ENCODE data around the gene SNCG.

SNCG gene

DNA sequence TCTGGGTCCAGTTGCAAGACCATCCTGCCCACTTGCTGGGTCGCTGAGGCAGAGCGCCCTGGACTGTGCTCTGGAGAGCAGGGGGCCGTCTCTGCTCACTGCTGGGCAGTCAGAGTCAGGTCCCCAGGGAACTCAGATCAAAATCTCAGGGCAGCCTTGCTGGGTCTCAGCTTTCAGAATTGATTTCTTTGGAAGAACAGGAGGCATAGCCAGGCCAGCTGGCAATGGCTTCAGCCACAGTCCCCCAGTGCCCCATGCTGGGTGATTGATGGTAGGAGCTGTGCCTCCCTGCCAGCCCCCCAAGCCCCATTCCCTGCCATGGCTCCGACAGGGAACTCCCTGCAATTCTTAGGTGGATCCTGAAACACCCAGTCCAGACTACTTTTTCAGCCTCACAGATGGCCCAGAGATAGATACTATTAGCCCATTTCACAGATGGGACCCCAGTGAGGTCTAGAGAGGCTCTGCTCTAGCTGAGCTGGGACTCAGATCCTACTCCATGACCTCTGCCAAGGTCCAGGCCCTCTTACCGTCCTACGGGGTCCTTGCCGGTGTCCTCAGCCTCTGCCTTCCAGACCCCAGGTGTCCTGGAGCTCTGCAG, 1.5 kb upstream of the SNCG start:
- TF ChIP-seq, protein P1, sequence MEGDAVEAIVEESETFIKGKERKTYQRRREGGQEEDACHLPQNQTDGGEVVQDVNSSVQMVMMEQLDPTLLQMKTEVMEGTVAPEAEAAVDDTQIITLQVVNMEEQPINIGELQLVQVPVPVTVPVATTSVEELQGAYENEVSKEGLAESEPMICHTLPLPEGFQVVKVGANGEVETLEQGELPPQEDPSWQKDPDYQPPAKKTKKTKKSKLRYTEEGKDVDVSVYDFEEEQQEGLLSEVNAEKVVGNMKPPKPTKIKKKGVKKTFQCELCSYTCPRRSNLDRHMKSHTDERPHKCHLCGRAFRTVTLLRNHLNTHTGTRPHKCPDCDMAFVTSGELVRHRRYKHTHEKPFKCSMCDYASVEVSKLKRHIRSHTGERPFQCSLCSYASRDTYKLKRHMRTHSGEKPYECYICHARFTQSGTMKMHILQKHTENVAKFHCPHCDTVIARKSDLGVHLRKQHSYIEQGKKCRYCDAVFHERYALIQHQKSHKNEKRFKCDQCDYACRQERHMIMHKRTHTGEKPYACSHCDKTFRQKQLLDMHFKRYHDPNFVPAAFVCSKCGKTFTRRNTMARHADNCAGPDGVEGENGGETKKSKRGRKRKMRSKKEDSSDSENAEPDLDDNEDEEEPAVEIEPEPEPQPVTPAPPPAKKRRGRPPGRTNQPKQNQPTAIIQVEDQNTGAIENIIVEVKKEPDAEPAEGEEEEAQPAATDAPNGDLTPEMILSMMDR (IDR thresholded peaks at IDR 0.05; ENCODE audit: low read depth, low read length, missing control alignments) = no peak
- DNase-seq (ENCODE audit: low read depth) = no peak
- in situ Hi-C loops (cut with HindIII; ENCODE audit: low sequenced_read_pairs) = no loop called here
- H3K4me3 ChIP-seq (ENCODE audit: low read depth, low read length) = no peak overlapping the region

DNA sequence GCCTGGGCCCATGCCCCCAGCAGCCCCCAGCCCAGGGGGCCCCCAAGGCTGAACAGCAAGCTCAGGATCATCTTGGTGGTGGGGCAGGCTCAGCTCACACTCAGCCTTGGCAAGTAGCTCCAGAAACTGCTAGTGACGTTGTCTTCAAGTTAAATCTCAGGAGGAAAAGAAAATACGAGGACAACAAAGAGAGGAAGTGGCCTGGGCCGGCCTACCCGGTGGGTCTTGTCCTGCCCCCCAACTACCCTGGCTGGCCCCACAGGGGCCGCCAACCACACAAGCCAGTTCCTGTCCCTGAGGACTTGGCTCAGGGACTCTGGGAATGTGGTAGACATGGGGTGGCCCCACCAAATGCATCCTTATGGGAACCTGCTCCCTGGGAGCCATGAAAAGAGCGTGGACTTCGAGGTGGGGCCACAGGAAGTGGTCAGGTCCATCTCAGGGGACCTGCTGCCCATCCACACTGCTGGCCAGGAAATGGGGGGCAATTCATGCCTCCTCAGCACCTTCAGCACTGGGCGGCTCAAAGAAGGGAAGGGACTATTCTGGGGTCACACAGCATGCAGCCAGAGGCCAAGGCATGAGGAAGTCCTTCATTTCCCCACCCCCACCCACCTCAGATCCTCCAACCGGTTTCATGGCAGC, 806 bp upstream of the SNCG start, which contains the start of gene MMRN2:
TSS of gene MMRN2 (minus strand) at position 145 of the 645 bp plus-strand sequence. CDS start at position 71, 74 bp downstream.
- in situ Hi-C loops (cut with HindIII; ENCODE audit: low sequenced_read_pairs) = no loop called here
- H3K4me3 ChIP-seq (ENCODE audit: low read depth, low read length) = no peak within 1 kb of the TSS
- TF ChIP-seq, protein P1 (IDR thresholded peaks at IDR 0.05; ENCODE audit: low read depth, low read length, missing control alignments) = no peak
- no peak for DNase-seq (ENCODE audit: low read depth)

DNA sequence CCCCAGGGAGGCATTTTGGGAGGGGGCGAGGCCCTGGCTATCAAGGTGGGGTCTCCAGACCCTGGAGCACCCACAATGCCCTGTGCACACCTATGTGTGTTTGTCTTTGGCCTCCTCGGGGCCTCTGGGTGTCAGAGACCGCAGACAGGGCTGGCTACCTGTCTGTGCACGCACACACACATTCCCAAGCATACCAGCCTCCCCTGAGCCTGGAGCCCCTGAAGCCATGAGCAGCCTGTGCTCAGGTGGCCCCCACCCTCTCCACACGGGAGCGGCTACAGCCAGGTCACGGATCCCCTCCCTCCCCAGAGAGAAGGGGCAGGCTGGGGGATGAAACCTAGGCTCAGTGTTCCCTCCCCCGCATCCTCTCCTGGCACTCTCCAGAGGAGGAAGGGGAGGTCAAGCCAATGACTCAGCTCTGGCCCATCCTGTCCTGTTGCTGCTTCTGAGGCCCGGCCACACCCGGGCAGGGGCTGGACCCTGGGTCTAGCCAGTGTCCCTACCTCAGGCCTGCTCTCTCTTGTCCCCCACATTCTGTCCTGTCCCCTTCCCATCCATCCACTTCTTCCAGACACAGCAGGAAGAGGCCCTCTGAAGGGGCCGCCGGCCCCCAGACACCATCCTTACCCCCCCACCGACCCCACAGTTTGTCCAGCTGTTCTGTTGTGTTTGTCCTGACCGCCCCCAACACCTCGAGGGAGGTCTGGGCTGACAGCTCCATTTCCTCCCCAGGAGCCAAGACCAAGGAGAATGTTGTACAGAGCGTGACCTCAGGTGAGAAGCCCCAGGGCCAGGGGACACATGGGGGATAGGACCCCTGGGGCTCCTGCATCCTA, 720 bp downstream of the SNCG start:
- TF ChIP-seq, protein P1 (IDR thresholded peaks at IDR 0.05; ENCODE audit: low read depth, low read length, missing control alignments) = no peak
- in situ Hi-C loops (cut with HindIII; ENCODE audit: low sequenced_read_pairs) = no loop called here
- H3K4me3 ChIP-seq (ENCODE audit: low read depth, low read length) = no peak overlapping the region
- no peak for DNase-seq (ENCODE audit: low read depth)

DNA sequence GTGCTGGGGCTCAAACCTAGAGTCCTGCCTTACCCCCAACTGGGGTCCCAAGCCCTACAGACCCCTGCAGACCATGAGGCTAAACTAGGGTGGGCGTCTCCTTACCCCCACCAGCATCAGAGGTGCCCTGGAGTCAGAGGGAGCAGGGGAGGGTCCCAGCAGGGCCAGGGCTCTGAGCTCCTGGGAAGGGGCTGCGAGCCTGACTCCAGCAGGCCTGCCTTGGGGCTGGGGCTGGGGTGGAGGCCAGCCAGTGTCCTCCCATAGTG, 1.3 kb downstream of the SNCG start:
- in situ Hi-C loops (cut with HindIII; ENCODE audit: low sequenced_read_pairs) = no loop called here
- DNase-seq (ENCODE audit: low read depth) = no peak
- no peak overlapping the region for H3K4me3 ChIP-seq (ENCODE audit: low read depth, low read length)
- TF ChIP-seq, protein P1 (IDR thresholded peaks at IDR 0.05; ENCODE audit: low read depth, low read length, missing control alignments) = no peak

DNA sequence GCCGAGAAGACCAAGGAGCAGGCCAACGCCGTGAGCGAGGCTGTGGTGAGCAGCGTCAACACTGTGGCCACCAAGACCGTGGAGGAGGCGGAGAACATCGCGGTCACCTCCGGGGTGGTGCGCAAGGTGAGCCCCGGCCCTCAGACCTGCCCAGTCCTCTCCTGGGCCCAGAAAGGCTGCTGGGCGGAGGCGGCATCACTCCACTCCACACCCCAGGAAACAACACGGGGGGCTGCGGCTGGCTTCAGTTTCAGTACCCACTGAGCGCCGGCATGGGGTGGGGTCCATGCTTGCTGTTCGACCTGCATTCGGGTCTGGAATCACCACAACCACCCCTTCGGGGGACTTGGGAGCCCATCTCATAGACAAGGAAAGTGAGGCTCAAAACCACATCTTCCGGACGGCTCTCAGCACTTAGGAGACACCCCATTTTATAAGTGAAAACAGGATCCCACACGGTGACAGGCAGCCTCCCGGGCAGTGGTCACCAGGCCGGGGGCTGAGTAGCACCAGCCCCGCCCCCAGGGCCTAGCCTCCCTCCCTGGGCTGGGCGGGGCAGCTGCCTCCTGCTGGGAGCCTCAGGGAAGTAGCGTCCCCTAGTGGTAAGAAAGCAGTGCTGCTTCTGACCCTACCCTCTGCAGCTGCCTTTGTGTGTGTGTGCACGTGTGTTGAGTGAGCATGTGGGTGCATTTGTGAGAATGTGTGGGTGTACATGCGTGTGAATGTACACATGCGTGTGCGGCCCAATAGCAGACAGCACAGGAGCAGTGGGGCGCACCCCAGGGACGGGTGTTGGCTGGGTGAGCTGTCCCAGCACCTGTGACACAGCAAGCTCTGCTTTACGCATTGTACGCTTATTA, 1.8 kb downstream of the SNCG start:
- H3K4me3 ChIP-seq (ENCODE audit: low read depth, low read length) = no peak overlapping the region
- in situ Hi-C loops (cut with HindIII; ENCODE audit: low sequenced_read_pairs) = no loop called here
- TF ChIP-seq, protein P1 (IDR thresholded peaks at IDR 0.05; ENCODE audit: low read depth, low read length, missing control alignments) = peak; percentile 62
- DNase-seq (ENCODE audit: low read depth) = no peak

DNA sequence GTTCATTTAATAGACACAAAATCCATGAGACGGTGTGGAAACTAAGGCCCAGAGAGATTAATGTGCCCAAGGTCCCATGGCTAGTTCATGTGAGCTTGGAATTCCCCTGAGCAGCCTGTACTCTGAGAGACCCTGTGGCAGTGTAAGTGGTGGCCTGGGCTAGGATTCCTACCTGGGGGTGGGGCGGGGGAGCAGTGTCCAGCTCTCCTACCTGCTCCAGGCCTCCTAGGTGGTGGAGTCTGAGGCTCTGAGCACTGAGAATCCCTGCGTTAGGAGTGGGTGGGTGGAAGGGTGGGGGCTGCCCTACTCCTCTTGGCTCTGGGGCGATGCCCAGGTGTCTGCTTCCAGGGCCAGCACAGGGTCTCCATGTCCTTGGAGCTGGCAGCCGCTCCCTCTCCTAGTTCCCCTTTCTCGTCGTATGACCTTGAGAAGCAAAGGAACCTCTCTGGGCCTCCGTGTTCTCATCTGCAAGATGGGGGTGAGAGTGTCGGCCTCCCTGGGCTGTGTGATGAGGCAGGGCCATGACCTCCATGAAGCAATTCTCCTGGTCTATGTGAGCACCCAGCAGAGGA, 2.5 kb downstream of the SNCG start:
- no peak overlapping the region for H3K4me3 ChIP-seq (ENCODE audit: low read depth, low read length)
- in situ Hi-C loops (cut with HindIII; ENCODE audit: low sequenced_read_pairs) = no loop called here
- TF ChIP-seq, protein P1 (IDR thresholded peaks at IDR 0.05; ENCODE audit: low read depth, low read length, missing control alignments) = no peak
- no peak for DNase-seq (ENCODE audit: low read depth)

Measured in astrocyte of the cerebellum (primary cell).